Measurements from ENCODE around the gene PROKR1.

DNA sequence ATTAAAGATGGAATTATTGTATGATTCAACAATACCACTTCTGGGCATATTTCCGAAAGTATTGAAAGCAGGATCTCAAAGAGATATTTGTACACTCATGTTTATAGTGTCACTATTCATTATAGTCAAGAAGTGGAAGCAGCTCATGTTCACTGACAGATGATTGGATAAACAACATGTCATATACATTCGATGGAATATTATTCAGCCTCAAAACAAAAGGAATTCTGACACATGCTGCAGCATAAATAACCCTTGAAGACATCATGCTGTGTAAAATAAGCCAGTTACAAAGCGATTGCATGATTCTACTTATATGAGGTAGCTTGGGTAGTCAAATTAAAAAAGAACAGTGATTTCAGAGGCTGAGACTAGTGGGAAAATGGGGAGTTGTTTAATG lies 39.3 kb upstream of the PROKR1 start:
- TF ChIP-seq POLR2A (IDR thresholded peaks at IDR 0.05; ENCODE audit: low read depth, low read length): no peak
- TF ChIP-seq, protein P1, sequence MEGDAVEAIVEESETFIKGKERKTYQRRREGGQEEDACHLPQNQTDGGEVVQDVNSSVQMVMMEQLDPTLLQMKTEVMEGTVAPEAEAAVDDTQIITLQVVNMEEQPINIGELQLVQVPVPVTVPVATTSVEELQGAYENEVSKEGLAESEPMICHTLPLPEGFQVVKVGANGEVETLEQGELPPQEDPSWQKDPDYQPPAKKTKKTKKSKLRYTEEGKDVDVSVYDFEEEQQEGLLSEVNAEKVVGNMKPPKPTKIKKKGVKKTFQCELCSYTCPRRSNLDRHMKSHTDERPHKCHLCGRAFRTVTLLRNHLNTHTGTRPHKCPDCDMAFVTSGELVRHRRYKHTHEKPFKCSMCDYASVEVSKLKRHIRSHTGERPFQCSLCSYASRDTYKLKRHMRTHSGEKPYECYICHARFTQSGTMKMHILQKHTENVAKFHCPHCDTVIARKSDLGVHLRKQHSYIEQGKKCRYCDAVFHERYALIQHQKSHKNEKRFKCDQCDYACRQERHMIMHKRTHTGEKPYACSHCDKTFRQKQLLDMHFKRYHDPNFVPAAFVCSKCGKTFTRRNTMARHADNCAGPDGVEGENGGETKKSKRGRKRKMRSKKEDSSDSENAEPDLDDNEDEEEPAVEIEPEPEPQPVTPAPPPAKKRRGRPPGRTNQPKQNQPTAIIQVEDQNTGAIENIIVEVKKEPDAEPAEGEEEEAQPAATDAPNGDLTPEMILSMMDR (IDR thresholded peaks at IDR 0.05; ENCODE audit: extremely low read depth in 1 of 2, insufficient read depth in 1 of 2, low read depth in 1 of 2, low read length in 2 of 2): no peak

All from endothelial cell of umbilical vein (primary cell).